Neural progenitor cell (in vitro differentiated cells): ENCODE results near the gene MARCHF2.
A peak's percentile ranks its signal among the peaks of the same experiment; 100 is the strongest.

Source experiments
- EZH2 ChIP-seq: fragments of 200-600 bp; sonication (generic); IDR thresholded peaks from 2 replicates; pipeline ENCODE4 v1.6.1; 2017; ENCODE audit warnings: antibody characterized with exemption, mild to moderate bottlenecking, moderate library complexity
- TF ChIP-seq, protein P1 (sequence below): fragments of 200-600 bp; sonication (generic); IDR thresholded peaks from 2 replicates; pipeline ENCODE4 v1.5.1; 2017; ENCODE audit warnings: antibody characterized with exemption, mild to moderate bottlenecking

DNA sequence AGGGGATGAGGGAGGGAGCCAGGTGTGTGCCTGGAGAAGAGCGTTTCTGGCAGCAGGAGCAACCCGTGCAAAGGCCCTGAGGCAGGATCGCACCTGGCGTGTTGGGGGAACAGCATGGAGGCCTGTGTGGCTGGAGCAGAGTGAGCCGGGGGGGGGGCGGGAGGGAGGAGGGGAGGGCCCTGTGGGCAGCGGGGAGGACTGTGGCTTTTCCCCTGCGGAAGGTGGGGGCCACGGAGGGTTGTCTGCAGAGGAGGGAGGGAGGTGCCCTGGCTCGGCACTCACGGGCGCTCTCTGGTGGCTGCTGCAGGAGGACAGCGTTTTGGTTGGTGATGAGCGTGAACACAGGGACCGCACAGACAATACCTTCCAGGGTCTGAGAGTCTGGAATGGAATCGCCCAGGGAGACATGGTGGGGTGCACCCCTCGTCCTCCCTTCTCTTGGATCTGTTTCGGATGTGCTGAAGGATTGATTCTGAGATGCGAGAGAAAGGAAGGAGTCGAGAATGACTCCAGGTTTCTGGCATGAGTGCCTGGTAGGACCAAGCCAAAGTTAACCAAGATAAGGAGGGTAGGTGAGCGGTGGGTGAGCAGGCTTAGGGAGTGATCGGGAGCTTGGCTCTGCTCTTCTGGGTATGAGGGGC lies 16.4 kb upstream of the MARCHF2 start:
- TF ChIP-seq, protein P1, sequence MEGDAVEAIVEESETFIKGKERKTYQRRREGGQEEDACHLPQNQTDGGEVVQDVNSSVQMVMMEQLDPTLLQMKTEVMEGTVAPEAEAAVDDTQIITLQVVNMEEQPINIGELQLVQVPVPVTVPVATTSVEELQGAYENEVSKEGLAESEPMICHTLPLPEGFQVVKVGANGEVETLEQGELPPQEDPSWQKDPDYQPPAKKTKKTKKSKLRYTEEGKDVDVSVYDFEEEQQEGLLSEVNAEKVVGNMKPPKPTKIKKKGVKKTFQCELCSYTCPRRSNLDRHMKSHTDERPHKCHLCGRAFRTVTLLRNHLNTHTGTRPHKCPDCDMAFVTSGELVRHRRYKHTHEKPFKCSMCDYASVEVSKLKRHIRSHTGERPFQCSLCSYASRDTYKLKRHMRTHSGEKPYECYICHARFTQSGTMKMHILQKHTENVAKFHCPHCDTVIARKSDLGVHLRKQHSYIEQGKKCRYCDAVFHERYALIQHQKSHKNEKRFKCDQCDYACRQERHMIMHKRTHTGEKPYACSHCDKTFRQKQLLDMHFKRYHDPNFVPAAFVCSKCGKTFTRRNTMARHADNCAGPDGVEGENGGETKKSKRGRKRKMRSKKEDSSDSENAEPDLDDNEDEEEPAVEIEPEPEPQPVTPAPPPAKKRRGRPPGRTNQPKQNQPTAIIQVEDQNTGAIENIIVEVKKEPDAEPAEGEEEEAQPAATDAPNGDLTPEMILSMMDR: peak; percentile 60
- no peak for TF ChIP-seq EZH2
